MCF 10A (cell line): ENCODE data around the gene ZFYVE28. TPM values are rescaled to one million over a fixed set of nuclear protein-coding genes. Genes with fewer than 3 reads are reported as not detected.

Source experiments
- BruUV-seq: library from RNA; stranded (reverse); fragments of 400-500 nt; replicated peaks from 2 replicates; lab custom pipeline; 2021; lab: Mats Ljungman, UMichigan
- CTCF ChIA-PET: fragments of 300-600 bp; sonication (Branson Sonifier 250); formaldehyde crosslinking; extraction: SDS; loops from one replicate; lab custom pipeline; 2021; ENCODE audit warnings: antibody characterized with exemption, inconsistent platforms; lab: Yijun Ruan, JAX
- POLR2A ChIA-PET: fragments of 300-600, 350-650 bp; sonication (Branson Sonifier 250); formaldehyde crosslinking; extraction: SDS; loops from one replicate; lab custom pipeline; 2020; ENCODE audit warnings: antibody characterized with exemption, inconsistent platforms; lab: Yijun Ruan, JAX
- DNase-seq: peaks from one replicate; pipeline ENCODE4 v3.0.0-alpha.2; 2018; ENCODE audit not compliant: unreplicated experiment
- H3K27ac Mint-ChIP-seq: one replicate; pipeline ENCODE4 v1.8.0; 2022; ENCODE audit warnings: mild to moderate bottlenecking, low read depth, mixed read lengths; ENCODE audit not compliant: unreplicated experiment
- H3K27me3 Mint-ChIP-seq: one replicate; pipeline ENCODE4 v1.8.0; 2022; ENCODE audit warnings: mixed read lengths; ENCODE audit not compliant: insufficient read depth, unreplicated experiment
- H3K36me3 Mint-ChIP-seq: one replicate; pipeline ENCODE4 v1.8.0; 2022; ENCODE audit warnings: mild to moderate bottlenecking, moderate library complexity, mixed read lengths; ENCODE audit not compliant: insufficient read depth, unreplicated experiment
- H3K4me1 Mint-ChIP-seq: one replicate; pipeline ENCODE4 v1.8.0; 2022; ENCODE audit warnings: mixed read lengths; ENCODE audit not compliant: insufficient read depth, unreplicated experiment
- H3K4me3 Mint-ChIP-seq: one replicate; pipeline ENCODE4 v1.8.0; 2022; ENCODE audit warnings: mild to moderate bottlenecking, moderate library complexity, mixed read lengths; ENCODE audit not compliant: unreplicated experiment
- H3K9me3 Mint-ChIP-seq: one replicate; pipeline ENCODE4 v1.8.0; 2022; ENCODE audit warnings: mixed read lengths; ENCODE audit not compliant: unreplicated experiment
- intact Hi-C: fragments of 100-400 bp; cut with micrococcal nuclease; formaldehyde crosslinking; loops from 2 replicates; pipeline ENCODE4 v1.14.1; 2022
- total RNA-seq: library from RNA; stranded (reverse); gene quantifications from 2 replicates; pipeline ENCODE4 v1.2.3, GENCODE V29; 2022
- TF ChIP-seq, protein P1 (sequence below): fragments of 200-600 bp; IDR thresholded peaks from one replicate; pipeline ENCODE4 v1.8.0; 2022; ENCODE audit warnings: antibody characterized with exemption, mild to moderate bottlenecking; ENCODE audit not compliant: unreplicated experiment

Gene ZFYVE28
- total RNA-seq, 1 experiment from 2014 or later = 1.6 TPM

DNA sequence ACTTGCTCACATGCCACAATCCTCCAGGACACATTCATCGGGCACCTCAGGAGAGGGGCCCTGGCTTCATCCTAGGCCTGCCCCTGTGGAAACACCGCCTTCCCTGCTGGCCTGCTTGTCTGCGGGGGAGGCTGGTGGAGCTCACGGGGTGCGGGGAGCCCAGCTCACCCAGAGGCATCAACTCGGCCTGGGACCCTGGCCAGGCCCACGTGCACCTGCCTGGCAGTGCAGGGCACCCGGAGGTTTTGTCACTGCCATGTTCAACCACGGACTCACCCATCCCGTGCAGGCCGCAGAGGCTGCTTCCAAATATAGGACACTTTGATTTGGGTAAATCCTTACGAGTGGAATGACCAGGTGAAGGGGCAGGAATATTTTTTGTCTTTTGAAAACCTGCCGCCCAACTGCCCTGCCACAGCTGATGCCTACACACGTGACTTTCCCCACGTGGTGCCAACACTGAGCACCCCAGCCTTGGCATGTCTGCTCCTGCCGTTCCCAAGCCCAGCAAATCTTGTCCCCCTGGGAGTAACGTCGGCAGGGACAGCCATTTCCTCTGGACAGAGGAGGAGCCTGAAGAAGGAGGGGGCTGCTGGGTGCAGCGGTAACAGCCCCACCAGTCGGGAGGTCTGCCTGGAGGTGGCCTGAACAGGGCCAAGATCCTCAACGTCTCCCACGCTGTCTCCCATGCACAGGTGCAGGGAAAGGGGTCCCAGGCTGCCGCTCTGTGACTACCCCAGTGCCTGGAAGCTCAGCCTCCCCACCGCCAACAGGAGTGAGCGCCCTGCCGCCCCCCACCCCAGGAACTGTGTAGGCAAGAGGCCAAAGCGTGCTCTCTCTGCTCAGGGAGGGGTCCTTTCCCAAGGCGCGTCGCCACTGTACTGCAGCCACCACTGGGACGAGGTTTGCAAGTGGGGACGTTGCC, 165.0 kb downstream of the ZFYVE28 start:
- POLR2A ChIA-PET = no interaction called here
- intact Hi-C loops = no loop called here
- no TSS peak for BruUV-seq
- no peak overlapping the region for H3K4me3 Mint-ChIP-seq
- no peak overlapping the region for H3K27ac Mint-ChIP-seq
- H3K27me3 Mint-ChIP-seq = no peaks in the 10 kb centered on the region
- peaks cover 11% of the 10 kb centered on the region for H3K4me1 Mint-ChIP-seq
- TF ChIP-seq, protein P1, sequence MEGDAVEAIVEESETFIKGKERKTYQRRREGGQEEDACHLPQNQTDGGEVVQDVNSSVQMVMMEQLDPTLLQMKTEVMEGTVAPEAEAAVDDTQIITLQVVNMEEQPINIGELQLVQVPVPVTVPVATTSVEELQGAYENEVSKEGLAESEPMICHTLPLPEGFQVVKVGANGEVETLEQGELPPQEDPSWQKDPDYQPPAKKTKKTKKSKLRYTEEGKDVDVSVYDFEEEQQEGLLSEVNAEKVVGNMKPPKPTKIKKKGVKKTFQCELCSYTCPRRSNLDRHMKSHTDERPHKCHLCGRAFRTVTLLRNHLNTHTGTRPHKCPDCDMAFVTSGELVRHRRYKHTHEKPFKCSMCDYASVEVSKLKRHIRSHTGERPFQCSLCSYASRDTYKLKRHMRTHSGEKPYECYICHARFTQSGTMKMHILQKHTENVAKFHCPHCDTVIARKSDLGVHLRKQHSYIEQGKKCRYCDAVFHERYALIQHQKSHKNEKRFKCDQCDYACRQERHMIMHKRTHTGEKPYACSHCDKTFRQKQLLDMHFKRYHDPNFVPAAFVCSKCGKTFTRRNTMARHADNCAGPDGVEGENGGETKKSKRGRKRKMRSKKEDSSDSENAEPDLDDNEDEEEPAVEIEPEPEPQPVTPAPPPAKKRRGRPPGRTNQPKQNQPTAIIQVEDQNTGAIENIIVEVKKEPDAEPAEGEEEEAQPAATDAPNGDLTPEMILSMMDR = no peak
- DNase-seq = no peak
- H3K9me3 Mint-ChIP-seq = no peaks in the 10 kb centered on the region
- H3K36me3 Mint-ChIP-seq = peaks cover 36% of the 10 kb centered on the region
- CTCF ChIA-PET = no interaction called here

DNA sequence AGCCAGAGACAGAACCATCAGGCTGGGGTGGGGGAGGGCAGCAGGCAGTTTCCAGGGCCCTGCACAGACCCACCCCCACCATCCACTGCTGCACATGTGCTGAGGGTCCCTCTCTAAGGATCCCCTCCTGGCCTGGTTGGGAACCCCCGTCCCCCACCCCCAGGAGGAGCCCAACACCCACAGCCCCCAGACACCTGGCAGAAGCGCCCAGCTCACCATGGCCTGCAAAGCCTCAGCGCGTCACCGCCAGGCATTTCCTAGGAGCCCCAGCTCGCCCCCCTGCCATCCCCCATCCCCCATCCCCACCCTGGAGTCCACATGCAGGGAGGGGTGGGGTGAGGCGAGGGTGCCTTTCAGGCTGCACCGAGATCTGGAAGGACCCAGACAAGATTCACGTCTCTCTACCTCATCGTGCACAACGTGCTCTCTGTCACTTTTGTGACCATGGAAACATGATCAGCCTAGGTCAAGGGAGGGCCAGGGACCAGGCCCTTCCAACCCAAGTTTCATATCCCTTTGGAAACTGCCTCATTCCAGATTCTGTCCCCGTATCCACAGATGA, 165.8 kb downstream of the ZFYVE28 start:
- no peak overlapping the region for H3K27ac Mint-ChIP-seq
- no TSS peak for BruUV-seq

DNA sequence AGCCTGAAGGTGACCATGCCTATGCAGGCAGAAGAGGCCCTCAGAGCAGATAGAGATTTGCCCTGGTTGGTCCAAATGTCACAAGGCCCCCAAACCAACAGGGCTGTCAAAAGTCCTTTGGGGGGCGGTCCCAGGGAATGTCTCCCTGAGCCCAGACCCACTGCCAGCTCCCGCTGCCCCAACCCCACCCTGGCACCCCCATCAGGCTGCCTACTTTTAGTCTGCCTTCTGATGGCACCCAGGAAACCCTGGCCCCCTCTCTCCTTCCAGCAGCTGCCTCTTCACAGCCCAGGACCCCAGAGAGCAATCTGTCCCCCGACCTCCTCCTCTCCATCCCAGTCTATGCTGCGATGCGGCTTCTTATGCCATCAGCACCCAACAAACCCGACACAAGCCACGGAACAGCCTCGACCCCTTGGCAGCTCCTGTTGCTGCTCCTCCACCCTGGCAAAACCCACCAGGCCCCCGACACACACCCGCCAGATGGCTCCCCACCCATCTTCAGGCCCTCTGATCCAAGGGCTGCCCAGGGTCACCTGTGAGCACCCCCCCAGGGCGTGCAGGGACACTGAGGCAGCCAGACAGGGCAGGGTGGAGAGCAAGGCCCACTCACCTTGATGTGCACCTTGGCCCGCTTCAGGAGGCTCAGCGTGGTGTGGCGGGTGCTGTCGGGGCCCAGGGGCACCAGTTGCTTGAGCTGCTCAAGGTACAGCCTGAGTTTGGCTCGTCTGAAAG, 166.5 kb downstream of the ZFYVE28 start:
- no TSS peak for BruUV-seq
- CTCF ChIA-PET = no interaction called here
- Mint-ChIP-seq H3K27ac (no peak overlapping the region), H3K4me3 (no peak overlapping the region), H3K4me1 (peaks cover 8% of the 10 kb centered on the region), H3K27me3 (no peaks in the 10 kb centered on the region), H3K9me3 (no peaks in the 10 kb centered on the region), H3K36me3 (peaks cover 44% of the 10 kb centered on the region)
- POLR2A ChIA-PET = interaction anchor here (1.2 to 2.4 kb wide), 2 partner anchors 10 kb away, joined by 4 to 10 read pairs; partner anchors contain the start of genes HAUS3, MXD4 and POLN
- intact Hi-C loops = no loop called here
- no peak for DNase-seq
- TF ChIP-seq, protein P1 = no peak

More for the DNA sequence above, 165.8 kb downstream of the ZFYVE28 start:
- no peak overlapping the region for H3K4me3 Mint-ChIP-seq
- no peak for DNase-seq
- ChIA-PET POLR2A (interaction anchor here (1.2 kb wide), 1 partner anchor 11 kb away, joined by 4 read pairs; the partner anchor contains the start of genes HAUS3 and POLN), CTCF (no interaction called here)
- peaks cover 11% of the 10 kb centered on the region for H3K4me1 Mint-ChIP-seq
- TF ChIP-seq, protein P1 = no peak
- peaks cover 41% of the 10 kb centered on the region for H3K36me3 Mint-ChIP-seq
- H3K27me3 Mint-ChIP-seq = no peaks in the 10 kb centered on the region
- intact Hi-C loops = no loop called here
- no peaks in the 10 kb centered on the region for H3K9me3 Mint-ChIP-seq
